Endothelial cell of coronary artery (primary cell): ENCODE results near the gene NFE2L1. TPM values are rescaled to one million over a fixed set of nuclear protein-coding genes. Genes with fewer than 3 reads are reported as not detected.

Experiments
- total RNA-seq: library from RNA; depleted of rRNA; stranded (reverse); fragments of >200 nt; gene quantifications from 2 replicates; pipeline ENCODE4 v1.2.3, GENCODE V29; 2014

NFE2L1 gene, protein sequence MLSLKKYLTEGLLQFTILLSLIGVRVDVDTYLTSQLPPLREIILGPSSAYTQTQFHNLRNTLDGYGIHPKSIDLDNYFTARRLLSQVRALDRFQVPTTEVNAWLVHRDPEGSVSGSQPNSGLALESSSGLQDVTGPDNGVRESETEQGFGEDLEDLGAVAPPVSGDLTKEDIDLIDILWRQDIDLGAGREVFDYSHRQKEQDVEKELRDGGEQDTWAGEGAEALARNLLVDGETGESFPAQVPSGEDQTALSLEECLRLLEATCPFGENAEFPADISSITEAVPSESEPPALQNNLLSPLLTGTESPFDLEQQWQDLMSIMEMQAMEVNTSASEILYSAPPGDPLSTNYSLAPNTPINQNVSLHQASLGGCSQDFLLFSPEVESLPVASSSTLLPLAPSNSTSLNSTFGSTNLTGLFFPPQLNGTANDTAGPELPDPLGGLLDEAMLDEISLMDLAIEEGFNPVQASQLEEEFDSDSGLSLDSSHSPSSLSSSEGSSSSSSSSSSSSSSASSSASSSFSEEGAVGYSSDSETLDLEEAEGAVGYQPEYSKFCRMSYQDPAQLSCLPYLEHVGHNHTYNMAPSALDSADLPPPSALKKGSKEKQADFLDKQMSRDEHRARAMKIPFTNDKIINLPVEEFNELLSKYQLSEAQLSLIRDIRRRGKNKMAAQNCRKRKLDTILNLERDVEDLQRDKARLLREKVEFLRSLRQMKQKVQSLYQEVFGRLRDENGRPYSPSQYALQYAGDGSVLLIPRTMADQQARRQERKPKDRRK
- 98.9 and 104 TPM in 2 replicates for total RNA-seq

DNA sequence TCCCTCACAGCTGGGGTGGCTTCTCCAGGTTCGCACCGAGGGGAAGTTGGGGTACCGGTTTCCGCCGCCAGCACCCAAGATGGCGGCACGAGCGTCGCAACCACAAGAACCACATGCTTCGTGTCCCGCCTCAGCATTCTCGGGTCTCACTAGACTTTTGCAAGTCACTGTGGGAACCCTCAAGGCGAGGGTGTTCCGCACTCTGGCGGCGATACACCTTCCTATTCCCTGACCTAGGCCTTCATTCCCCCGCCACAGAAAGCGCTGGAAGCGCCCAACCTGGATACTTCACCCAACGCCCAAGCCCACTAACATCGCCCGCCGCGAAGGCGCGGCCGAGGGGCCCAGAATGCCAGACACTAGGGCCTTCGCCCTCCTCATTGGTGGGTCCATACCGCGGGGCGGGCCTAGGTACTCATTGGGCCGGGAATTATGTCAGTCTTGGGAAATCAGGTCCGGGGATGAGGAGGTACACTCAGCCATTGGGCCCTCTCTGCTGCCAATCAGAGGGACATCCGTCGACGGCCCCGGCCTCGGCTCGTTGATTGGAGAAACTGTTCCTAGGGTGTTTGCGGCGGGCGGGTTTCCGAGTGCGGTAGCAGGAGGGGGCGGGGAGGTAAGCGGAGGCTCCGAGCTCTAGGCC lies at the start of gene NFE2L1:
Gene NFE2L1, plus strand, starts transcription at position 619 of the 643 bp plus-strand sequence. CDS start 2,760 bp downstream, outside the sequence.

GRCh38 chr17:48037036-48037837 lies 10.9 kb upstream of the NFE2L1 start, which contains the start of gene COPZ2:
COPZ2 (minus strand) TSS chr17:48037797; CDS start chr17:48037777, 20 bp downstream.

DNA sequence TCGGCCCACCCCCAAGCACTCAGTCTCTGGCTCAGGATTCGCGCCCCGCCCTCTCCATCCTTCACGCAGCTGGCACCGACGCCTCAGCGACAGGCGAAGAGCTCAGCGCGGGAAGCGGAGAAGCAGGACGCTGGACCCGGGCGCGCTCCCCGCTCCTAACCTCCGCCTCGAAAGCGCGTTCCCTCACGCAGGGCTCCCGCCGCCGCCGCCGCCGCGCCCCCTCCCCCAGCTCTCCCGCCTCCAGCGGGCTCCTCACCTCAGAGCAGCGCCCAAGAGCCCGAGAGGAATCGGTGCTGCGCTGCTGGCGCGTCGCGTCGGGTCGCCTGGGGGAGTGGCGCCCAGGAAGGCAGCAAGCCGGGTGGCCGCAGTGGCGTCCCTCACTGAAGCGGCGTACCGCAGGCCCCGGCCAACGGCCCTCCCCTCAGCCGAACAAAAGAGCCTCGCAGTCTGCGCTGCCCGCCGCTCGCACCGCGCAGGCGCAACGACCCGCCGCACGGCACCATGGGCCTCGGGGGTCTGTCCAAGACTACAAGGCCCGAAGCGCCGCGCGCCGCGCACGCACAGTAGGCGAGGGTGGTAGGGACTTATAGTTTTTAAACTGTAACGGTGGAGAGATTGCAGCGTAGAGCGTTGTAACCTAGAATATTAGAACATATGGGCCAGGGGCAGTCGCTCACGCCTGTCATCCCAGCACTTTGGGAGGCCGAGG lies 53.0 kb downstream of the NFE2L1 start, which contains the start of gene CBX1:
Gene CBX1, minus strand, starts transcription at position 467 of the 709 bp plus-strand sequence. CDS start 24,474 bp downstream, outside the sequence.

DNA sequence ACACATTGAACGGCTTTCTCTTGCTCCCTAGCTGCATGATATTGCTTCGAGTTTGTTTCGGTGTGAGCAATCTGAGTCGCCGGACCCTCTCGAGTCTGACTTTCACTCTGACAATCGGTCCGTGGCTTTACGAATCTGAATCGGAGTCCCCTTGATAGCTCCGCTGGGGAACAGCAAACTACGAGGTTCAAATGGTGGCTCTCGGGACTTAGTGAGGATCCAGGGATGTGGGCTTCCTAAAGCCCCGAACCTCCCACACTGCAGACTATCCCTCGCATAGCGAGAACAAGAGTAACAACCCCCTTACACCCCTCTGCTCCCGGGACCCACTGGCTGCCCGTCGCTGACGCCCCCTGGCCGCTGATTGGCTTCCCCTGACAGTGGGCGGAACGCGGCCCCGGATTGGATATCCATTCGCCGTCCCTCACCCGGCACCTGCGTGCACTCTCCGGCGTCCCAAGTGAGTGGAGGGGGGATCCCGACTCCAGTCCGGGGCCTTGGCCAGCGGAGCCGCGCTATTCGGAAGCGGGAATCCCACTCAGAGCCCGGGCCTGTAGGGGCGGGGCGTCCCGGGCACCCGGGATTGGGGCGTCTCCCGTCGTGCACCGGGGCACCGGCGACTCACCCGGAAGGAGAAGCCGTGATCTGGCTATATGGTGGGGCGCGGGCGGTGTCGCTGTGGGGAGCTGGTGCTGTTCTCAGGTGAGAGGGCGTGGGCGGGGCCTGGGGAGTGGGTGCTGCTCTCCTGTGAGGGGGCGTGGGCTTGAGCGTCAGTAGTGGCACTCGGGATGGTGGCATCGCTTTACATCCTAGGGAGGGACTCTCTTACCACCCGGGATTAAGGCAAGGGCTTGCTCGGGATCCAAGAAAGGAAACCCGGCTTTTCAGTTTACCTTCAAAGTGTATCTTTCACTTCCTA lies 59.2 kb downstream of the NFE2L1 start, which contains the start of gene SNX11:
Gene SNX11, plus strand, starts transcription at position 630 of the 919 bp plus-strand sequence. CDS start 4,278 bp downstream, outside the sequence.

Other genes with a start within 250 kb of the NFE2L1 start
- 9.1 and 11.9 TPM in 2 replicates for gene OSBPL7, start 226.6 kb upstream of the NFE2L1 start, total RNA-seq
- 16.8 and 18.6 TPM in 2 replicates for gene MRPL10, start 216.8 kb upstream of the NFE2L1 start, total RNA-seq
- gene LRRC46, start 216.7 kb upstream of the NFE2L1 start, total RNA-seq, result 0.09 TPM in 1 of 2 replicates, not detected in the other
- gene SCRN2, start 207.1 kb upstream of the NFE2L1 start, total RNA-seq, result 20.7 and 27.9 TPM in 2 replicates
- gene SP6, start 197.2 kb upstream of the NFE2L1 start, total RNA-seq, result 0.45 and 0.66 TPM in 2 replicates
- 0.90 and 1.6 TPM in 2 replicates for gene SP2, start 152.1 kb upstream of the NFE2L1 start, total RNA-seq
- gene PNPO, start 106.8 kb upstream of the NFE2L1 start, total RNA-seq, result 17.7 and 24.7 TPM in 2 replicates
- gene PRR15L, start 90.5 kb upstream of the NFE2L1 start, total RNA-seq, result not detected in 2 replicates
- 58.7 and 68.2 TPM in 2 replicates for gene CDK5RAP3, start 77.2 kb upstream of the NFE2L1 start, total RNA-seq
- gene COPZ2, start 10.6 kb upstream of the NFE2L1 start, total RNA-seq, result 5.3 and 10.5 TPM in 2 replicates
- 50.6 and 56.1 TPM in 2 replicates for gene CBX1, start 53.1 kb downstream of the NFE2L1 start, total RNA-seq
- gene SNX11, start 59.4 kb downstream of the NFE2L1 start, total RNA-seq, result 13.8 and 15.8 TPM in 2 replicates